HG03521 (cell line): Measurements from ENCODE around the gene MCUR1.
A peak's percentile ranks its signal among the peaks of the same experiment; 100 is the strongest.
"Not testable (repeated sequence)": the region's sequence is repeated elsewhere in the genome, so short reads cannot be mapped to it uniquely, and the experiment has no call there.

Experiments used
- ATAC-seq: cut with Tn5 transposase; IDR thresholded peaks from one replicate; pipeline ENCODE4 v1.9.1; 2021; ENCODE audit warnings: mild to moderate bottlenecking, moderate library complexity; ENCODE audit not compliant: unreplicated experiment

Gene MCUR1

GRCh38 chr6:13814176-13814937 lies at the start of gene MCUR1:
Gene MCUR1, minus strand, starts transcription at chr6:13814557. Its CDS starts 128 bp downstream, at chr6:13814429.
- ATAC-seq, result peak; percentile 85

GRCh38 chr6:13863699-13864155 lies 49.4 kb upstream of the MCUR1 start:
- no peak for ATAC-seq

- ATAC-seq, result not testable (repeated sequence)
Observed at GRCh38 chr6:13860556-13861185, 46.3 kb upstream of the MCUR1 start.

- ATAC-seq, result no peak
Observed at GRCh38 chr6:13859871-13860555, 45.7 kb upstream of the MCUR1 start.

- ATAC-seq, result no peak
Observed at GRCh38 chr6:13854716-13855250, 40.4 kb upstream of the MCUR1 start.

GRCh38 chr6:13853871-13854270 lies 39.5 kb upstream of the MCUR1 start:
- no peak for ATAC-seq

- ATAC-seq, result no peak
Observed at GRCh38 chr6:13851803-13852202, 37.4 kb upstream of the MCUR1 start.

- no peak for ATAC-seq
Observed at GRCh38 chr6:13851330-13851729, 37.0 kb upstream of the MCUR1 start.

GRCh38 chr6:13850690-13851089 lies 36.3 kb upstream of the MCUR1 start:
- not testable (repeated sequence) for ATAC-seq

GRCh38 chr6:13848522-13849150 lies 34.3 kb upstream of the MCUR1 start:
- no peak for ATAC-seq

GRCh38 chr6:13847326-13848050 lies 33.1 kb upstream of the MCUR1 start:
- no peak for ATAC-seq

- no peak for ATAC-seq
Observed at GRCh38 chr6:13846841-13847240, 32.5 kb upstream of the MCUR1 start.

- ATAC-seq, result no peak
Observed at GRCh38 chr6:13841936-13842335, 27.6 kb upstream of the MCUR1 start.

GRCh38 chr6:13838616-13839015 lies 24.3 kb upstream of the MCUR1 start:
- no peak for ATAC-seq

- no peak for ATAC-seq
Observed at GRCh38 chr6:13836170-13836569, 21.8 kb upstream of the MCUR1 start.

GRCh38 chr6:13834790-13835189 lies 20.4 kb upstream of the MCUR1 start:
- ATAC-seq, result no peak

GRCh38 chr6:13834018-13834417 lies 19.7 kb upstream of the MCUR1 start:
- not testable (repeated sequence) for ATAC-seq

GRCh38 chr6:13832778-13833177 lies 18.4 kb upstream of the MCUR1 start:
- no peak for ATAC-seq

- ATAC-seq, result no peak
Observed at GRCh38 chr6:13831615-13832014, 17.3 kb upstream of the MCUR1 start.

- ATAC-seq, result no peak
Observed at GRCh38 chr6:13830803-13831202, 16.4 kb upstream of the MCUR1 start.
